Measurements from ENCODE around the gene NXPH1.

The NXPH1 gene

GRCh38 chr7:8511855-8512254, 78.4 kb downstream of the NXPH1 start:
- no peak for DNase-seq

DNA sequence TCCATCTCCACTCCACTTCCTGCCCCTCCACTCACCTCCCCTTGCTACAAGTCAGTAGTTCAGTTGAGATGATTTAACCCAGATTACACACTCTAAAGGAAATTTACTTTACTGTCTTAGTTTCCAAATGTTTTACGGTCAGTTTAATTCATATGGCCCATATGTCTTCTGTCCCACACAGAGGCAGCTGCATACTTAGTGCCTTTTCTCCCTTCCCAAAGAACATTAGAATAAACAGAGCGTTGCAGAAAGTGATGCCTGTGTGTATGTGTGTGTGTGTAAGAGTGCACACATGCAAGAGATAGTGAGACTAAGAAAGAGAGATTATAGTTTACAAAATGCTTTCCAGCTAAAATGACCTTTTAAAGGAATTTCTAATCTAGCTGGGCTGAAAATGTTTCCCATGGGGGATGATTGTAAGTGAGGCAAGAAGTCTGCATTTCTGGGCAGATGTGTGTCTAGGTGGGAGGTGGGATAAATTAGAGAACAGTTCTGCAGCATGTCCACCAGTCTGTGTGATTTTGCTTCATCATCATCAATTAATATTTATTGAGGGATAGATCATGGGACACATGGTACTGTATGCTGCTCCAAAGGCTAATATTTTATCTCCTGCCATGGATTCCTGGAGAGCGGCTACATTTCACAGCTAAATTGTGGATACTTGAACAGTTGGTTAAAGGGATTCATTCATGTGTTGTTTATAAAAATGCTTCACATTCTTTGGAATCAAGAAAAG, 81.5 kb downstream of the NXPH1 start:
- no peak for DNase-seq

- no peak for DNase-seq
Observed at GRCh38 chr7:8515640-8516185, 82.3 kb downstream of the NXPH1 start.

DNA sequence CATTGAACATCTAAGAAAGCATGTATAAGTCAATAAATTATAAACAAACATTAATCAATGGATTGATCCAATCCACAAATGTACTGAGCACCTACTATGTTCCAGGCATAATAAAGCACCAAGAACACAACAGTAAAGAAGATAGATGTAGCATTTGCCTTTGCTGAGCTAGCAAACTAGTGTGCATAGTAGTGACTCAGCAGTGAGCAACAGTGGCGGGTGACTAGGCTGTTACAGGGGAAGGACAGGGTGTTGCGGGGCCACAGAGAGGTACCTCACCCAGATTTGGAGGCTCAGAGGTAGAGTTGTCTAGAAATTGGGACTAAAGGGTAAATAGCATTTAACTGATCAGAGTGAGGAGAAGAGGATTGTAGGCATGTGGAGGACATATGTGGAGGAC, 83.6 kb downstream of the NXPH1 start:
- DNase-seq = no peak

DNA sequence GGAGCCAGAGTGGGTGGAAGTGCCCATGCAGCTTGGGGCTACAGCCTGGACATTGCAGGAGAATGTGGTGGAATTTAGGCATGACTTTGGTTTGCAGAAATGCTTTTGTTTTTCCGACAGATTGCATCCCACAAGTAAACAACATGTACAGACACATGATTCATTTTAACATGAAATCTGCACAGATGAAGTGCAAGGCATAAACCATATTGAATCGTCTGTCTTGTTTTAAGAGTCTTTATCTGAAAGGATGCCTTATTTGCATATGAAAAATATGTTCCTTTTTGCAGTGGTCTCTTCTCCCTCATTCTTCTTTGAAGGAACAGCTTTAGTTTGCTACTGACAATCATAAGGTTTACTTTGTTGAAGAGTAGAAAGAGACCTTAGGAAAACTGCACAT, 94.9 kb downstream of the NXPH1 start:
- no peak for DNase-seq

- DNase-seq = no peak
Observed at GRCh38 chr7:8531991-8532515, 98.6 kb downstream of the NXPH1 start.

- DNase-seq = no peak
Observed at GRCh38 chr7:8536431-8536830, 103.0 kb downstream of the NXPH1 start.

- DNase-seq = no peak
Observed at GRCh38 chr7:8549046-8549445, 115.6 kb downstream of the NXPH1 start.

- DNase-seq = no peak
Observed at GRCh38 chr7:8560501-8560900, 127.1 kb downstream of the NXPH1 start.

DNA sequence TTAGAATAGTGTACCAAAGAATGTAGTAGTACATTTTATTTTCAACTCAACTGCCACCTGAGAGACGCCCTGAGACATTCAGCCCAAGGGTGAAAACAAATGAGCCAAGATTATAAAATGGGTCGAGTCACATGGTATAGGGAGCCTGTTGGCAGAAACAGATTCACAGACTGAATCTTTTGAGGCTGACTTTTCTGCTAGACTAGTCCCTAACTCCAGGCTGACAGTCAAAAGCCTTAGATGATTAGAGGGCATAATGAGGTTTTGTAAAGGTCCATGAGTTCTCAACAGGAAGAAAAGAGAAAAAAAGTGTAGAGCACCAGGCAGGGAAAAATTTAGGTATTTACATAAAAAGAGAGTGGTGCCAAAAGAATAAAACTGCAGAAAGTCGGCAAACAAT, 128.0 kb downstream of the NXPH1 start:
- DNase-seq = no peak

- no peak for DNase-seq
Observed at GRCh38 chr7:8564281-8564680, 130.9 kb downstream of the NXPH1 start.

DNA sequence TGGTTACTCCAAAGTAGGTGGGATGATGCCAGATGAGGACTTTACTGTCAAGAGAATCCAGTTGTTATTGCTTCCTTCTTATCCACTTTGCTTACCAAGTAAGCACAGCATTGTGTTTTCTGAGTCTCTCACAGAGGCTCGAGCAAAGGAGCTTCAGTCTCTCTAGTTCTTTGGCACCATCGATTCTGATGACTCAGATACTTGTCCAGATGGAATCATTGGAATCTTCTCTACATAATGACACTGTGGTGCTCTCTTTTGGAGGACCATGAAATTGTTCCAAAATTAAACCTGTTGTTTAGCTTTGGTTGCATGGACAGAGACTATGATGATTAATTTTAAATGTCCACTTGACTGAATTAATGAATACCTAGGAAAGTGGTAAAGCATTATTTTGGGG, 132.6 kb downstream of the NXPH1 start:
- no peak for DNase-seq

- no peak for DNase-seq
Observed at GRCh38 chr7:8567626-8568025, 134.2 kb downstream of the NXPH1 start.

- DNase-seq = no peak
Observed at GRCh38 chr7:8579661-8580194, 146.3 kb downstream of the NXPH1 start.

GRCh38 chr7:8581842-8582241, 148.4 kb downstream of the NXPH1 start:
- no peak for DNase-seq

DNA sequence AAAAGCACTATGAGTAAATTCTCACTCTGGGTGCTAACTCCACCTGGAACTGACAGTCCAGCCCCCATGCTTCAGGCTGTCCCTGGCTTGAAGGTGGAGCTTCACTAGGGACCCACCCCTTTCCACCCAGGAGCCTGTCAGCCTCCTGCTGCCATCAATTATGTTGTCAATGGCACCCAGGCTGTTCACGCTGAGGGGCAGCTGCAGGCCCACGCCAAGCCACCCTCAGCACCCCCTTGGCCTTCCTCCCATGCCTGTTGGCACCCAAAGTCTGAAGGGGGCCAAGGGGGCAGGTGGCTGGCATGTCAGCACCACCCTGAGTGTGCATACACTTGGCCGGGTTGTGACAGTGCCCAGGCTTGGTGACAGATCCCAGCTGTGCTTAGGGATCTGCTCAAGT, 149.3 kb downstream of the NXPH1 start:
- DNase-seq = no peak

DNA sequence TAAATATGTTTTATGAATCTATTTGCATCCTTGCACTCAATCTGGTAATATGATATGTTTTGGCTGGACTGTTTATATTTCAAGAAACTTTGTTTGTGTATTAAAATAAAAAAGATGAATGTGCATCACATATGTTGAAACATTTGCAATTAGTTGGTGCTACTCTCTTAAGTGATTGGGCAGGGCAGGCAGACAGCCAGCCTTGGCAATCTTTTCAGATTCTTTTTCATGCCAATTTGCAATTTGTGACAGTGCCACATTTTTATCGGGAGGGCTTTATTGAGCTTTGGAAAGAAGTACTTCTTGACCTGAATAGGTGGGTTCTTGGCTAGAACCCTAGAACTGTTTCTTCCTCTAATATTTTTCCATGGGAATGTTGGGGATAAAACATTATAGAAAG, 152.2 kb downstream of the NXPH1 start:
- no peak for DNase-seq

- no peak for DNase-seq
Observed at GRCh38 chr7:8590225-8590624, 156.8 kb downstream of the NXPH1 start.

GRCh38 chr7:8590791-8591190, 157.4 kb downstream of the NXPH1 start:
- DNase-seq = no peak

GRCh38 chr7:8591289-8591688, 157.9 kb downstream of the NXPH1 start:
- DNase-seq = no peak

GRCh38 chr7:8592167-8592566, 158.8 kb downstream of the NXPH1 start:
- DNase-seq = no peak

DNA sequence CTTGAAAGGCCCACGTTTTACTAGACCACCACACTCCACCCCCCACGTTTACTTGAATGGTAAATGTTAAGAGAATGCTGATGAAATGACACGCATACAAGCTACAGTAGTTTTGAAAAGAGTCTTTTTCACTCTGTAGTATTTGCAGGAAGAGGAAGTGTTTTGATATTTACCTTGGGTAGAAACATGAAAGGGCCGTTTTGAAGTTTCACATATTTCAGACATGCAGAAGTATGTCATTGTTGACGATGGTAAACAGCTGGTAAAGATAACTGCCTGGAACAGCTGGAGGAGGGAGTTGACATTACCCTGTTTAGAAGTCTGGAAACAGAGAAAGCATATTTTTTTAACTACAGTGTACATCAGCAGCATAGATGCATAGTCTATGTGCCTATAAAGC, 160.7 kb downstream of the NXPH1 start:
- no peak for DNase-seq

- DNase-seq = no peak
Observed at GRCh38 chr7:8597565-8597964, 164.2 kb downstream of the NXPH1 start.

- no peak for DNase-seq
Observed at GRCh38 chr7:8601121-8601520, 167.7 kb downstream of the NXPH1 start.

GRCh38 chr7:8605221-8605620, 171.8 kb downstream of the NXPH1 start:
- DNase-seq = no peak
